H9 (cell line): ENCODE measurements around the gene SWAP70. TPM values are rescaled to one million over a fixed set of nuclear protein-coding genes. Genes with fewer than 3 reads are reported as not detected.

Source experiments
- DNase-seq: peaks from one replicate; pipeline ENCODE4 v3.0.0-alpha.2; 2017
- H2AFZ ChIP-seq: one replicate; pipeline ENCODE4 v1.6.1; 2013; ENCODE audit warnings: mild to moderate bottlenecking, low read length, control low read depth, moderate library complexity
- H2AK5ac ChIP-seq: 2 replicates; pipeline ENCODE4 v1.6.1; 2013; ENCODE audit warnings: low read length, control low read depth, mixed read lengths; ENCODE audit not compliant: insufficient read length
- H2BK120ac ChIP-seq: one replicate; pipeline ENCODE4 v1.6.1; 2013; ENCODE audit warnings: low read depth, mild to moderate bottlenecking, low read length, control low read depth, inconsistent platforms; ENCODE audit not compliant: poor library complexity, severe bottlenecking
- H2BK12ac ChIP-seq: 2 replicates; pipeline ENCODE4 v1.6.1; 2013; ENCODE audit warnings: low read length, control low read depth, mixed read lengths, low read depth; ENCODE audit not compliant: insufficient read length
- H2BK15ac ChIP-seq: 2 replicates; pipeline ENCODE4 v1.6.1; 2013; ENCODE audit warnings: low read depth, low read length, control low read depth
- H2BK20ac ChIP-seq: one replicate; pipeline ENCODE4 v1.6.1; 2013; ENCODE audit warnings: low read depth, mild to moderate bottlenecking, low read length, control low read depth, inconsistent platforms; ENCODE audit not compliant: poor library complexity, severe bottlenecking
- H2BK5ac ChIP-seq: 2 replicates; pipeline ENCODE4 v1.6.1; 2013; ENCODE audit warnings: low read length, control low read depth, mixed read lengths; ENCODE audit not compliant: insufficient read length
- H3K14ac ChIP-seq: 2 replicates; pipeline ENCODE4 v1.6.1; 2013; ENCODE audit warnings: low read length, control low read depth; ENCODE audit not compliant: insufficient read depth
- H3K18ac ChIP-seq: 2 replicates; pipeline ENCODE4 v1.6.1; 2013; ENCODE audit warnings: low read depth, mild to moderate bottlenecking, mixed read lengths, low read length, control low read depth; ENCODE audit not compliant: insufficient read length
- H3K23ac ChIP-seq: 2 replicates; pipeline ENCODE4 v1.6.1; 2013; ENCODE audit warnings: low read length, control low read depth, mixed read lengths, low read depth; ENCODE audit not compliant: insufficient read length
- H3K23me2 ChIP-seq: 2 replicates; pipeline ENCODE4 v1.6.1; 2013; ENCODE audit warnings: low read depth, mild to moderate bottlenecking, mixed read lengths, low read length, control low read depth; ENCODE audit not compliant: insufficient read length, poor library complexity, severe bottlenecking
- H3K27ac ChIP-seq: 2 replicates; pipeline ENCODE4 v1.5.1; 2013; ENCODE audit warnings: low read length, control low read depth, mixed read lengths, low read depth; ENCODE audit not compliant: insufficient read length
- H3K27me3 ChIP-seq: 2 replicates; pipeline ENCODE4 v1.6.1; 2013; ENCODE audit warnings: low read length, control low read depth, inconsistent platforms; ENCODE audit not compliant: insufficient read depth
- H3K4ac ChIP-seq: 2 replicates; pipeline ENCODE4 v1.6.1; 2013; ENCODE audit warnings: low read depth, mild to moderate bottlenecking, control low read depth, inconsistent platforms, low read length, moderate library complexity
- H3K4me1 ChIP-seq: 2 replicates; pipeline ENCODE4 v1.6.1; 2013; ENCODE audit warnings: low read length, control low read depth, inconsistent platforms; ENCODE audit not compliant: insufficient read depth
- H3K4me2 ChIP-seq: 2 replicates; pipeline ENCODE4 v1.6.1; 2013; ENCODE audit warnings: low read length, control low read depth, mixed read lengths; ENCODE audit not compliant: insufficient read length, insufficient read depth
- H3K56ac ChIP-seq: 2 replicates; pipeline ENCODE4 v1.6.1; 2013; ENCODE audit warnings: low read depth, mild to moderate bottlenecking, mixed read lengths, low read length, control low read depth; ENCODE audit not compliant: insufficient read length
- H3K79me1 ChIP-seq: 2 replicates; pipeline ENCODE4 v1.6.1; 2013; ENCODE audit warnings: low read depth, mild to moderate bottlenecking, moderate library complexity, low read length, control low read depth, inconsistent platforms; ENCODE audit not compliant: insufficient read depth, poor library complexity, severe bottlenecking
- H3K79me2 ChIP-seq: 2 replicates; pipeline ENCODE4 v1.6.1; 2013; ENCODE audit warnings: low read length, control low read depth, inconsistent platforms; ENCODE audit not compliant: insufficient read depth
- H3K9ac ChIP-seq: 2 replicates; pipeline ENCODE4 v1.6.1; 2013; ENCODE audit warnings: low read length, control low read depth, mixed read lengths; ENCODE audit not compliant: insufficient read length; ENCODE audit errors: extremely low read depth
- H3K9me3 ChIP-seq: one replicate; pipeline ENCODE4 v1.6.1; 2013; ENCODE audit warnings: low read depth, low read length, inconsistent platforms; ENCODE audit not compliant: control insufficient read depth
- H3T11ph ChIP-seq: one replicate; pipeline ENCODE4 v1.6.1; 2013; ENCODE audit warnings: mild to moderate bottlenecking, low read length, control low read depth, inconsistent platforms
- H4K20me1 ChIP-seq: one replicate; pipeline ENCODE4 v1.6.1; 2013; ENCODE audit not compliant: control insufficient read depth, insufficient read length, insufficient read depth
- H4K5ac ChIP-seq: 2 replicates; pipeline ENCODE4 v1.6.1; 2013; ENCODE audit warnings: low read depth, mild to moderate bottlenecking, mixed read lengths, low read length, control low read depth; ENCODE audit not compliant: insufficient read length
- H4K8ac ChIP-seq: replicated peaks from 2 replicates; pipeline ENCODE4 v1.6.1; 2013; ENCODE audit warnings: low read length, control low read depth, mixed read lengths, low read depth; ENCODE audit not compliant: insufficient read length
- H4K91ac ChIP-seq: 2 replicates; pipeline ENCODE4 v1.6.1; 2013; ENCODE audit warnings: low read depth, mild to moderate bottlenecking, moderate library complexity, mixed read lengths, low read length, control low read depth; ENCODE audit not compliant: insufficient read length
- H3K27ac Mint-ChIP-seq, 3 experiments: 2 replicates in 2 of 3; 3 replicates in 1 of 3; pipeline ENCODE4 v1.8.0; 2020 to 2021; ENCODE audit warnings: mixed read lengths in 3 of 3, mild to moderate bottlenecking in 1 of 3, moderate library complexity in 1 of 3
- H3K27me3 Mint-ChIP-seq: 2 replicates; pipeline ENCODE4 v1.8.0; 2021; ENCODE audit warnings: low read depth, mild to moderate bottlenecking, moderate library complexity, mixed read lengths
- H3K36me3 Mint-ChIP-seq, 3 experiments: 2 replicates in 2 of 3; 3 replicates in 1 of 3; pipeline ENCODE4 v1.8.0; 2020 to 2021; ENCODE audit warnings: low read depth in 3 of 3, mixed read lengths in 3 of 3; ENCODE audit not compliant: insufficient read depth in 1 of 3
- H3K4me1 Mint-ChIP-seq, 2 experiments: 2 replicates each; pipeline ENCODE4 v1.8.0; 2020; ENCODE audit warnings: mixed read lengths in 2 of 2
- H3K4me3 Mint-ChIP-seq, 2 experiments: 2 replicates in 1 of 2; 3 replicates in 1 of 2; pipeline ENCODE4 v1.8.0; 2020 to 2021; ENCODE audit warnings: mild to moderate bottlenecking in 2 of 2, mixed read lengths in 2 of 2, moderate library complexity in 1 of 2
- H3K9me3 Mint-ChIP-seq, 2 experiments: 2 replicates in 1 of 2; 3 replicates in 1 of 2; pipeline ENCODE4 v1.8.0; 2020; ENCODE audit warnings: mild to moderate bottlenecking in 2 of 2, mixed read lengths in 2 of 2, moderate library complexity in 1 of 2
- CTCF ChIP-seq: fragments of 200-600 bp; sonication (generic); conservative IDR thresholded peaks from 3 replicates; pipeline ENCODE4 v1.8.0; 2021; ENCODE audit warnings: antibody characterized with exemption, mild to moderate bottlenecking
- WGBS: extraction: QIAGEN DNeasy Blood & Tissue Kit; methylation state at CpG from one replicate; pipeline ENCODE4 v1.1.7; 2013; ENCODE audit warnings: missing lambda C conversion rate, low lambda C conversion rate, mixed read lengths; ENCODE audit not compliant: insufficient read length; ENCODE audit errors: extremely low coverage; 5-methylcytosine and 5-hydroxymethylcytosine counted together
- total RNA-seq: library from RNA; stranded (reverse); gene quantifications from 2 replicates; pipeline ENCODE4 v1.2.1, GENCODE V29; 2021

Gene SWAP70
- total RNA-seq, 1 experiment from 2014 or later: 34.4 TPM

- Histone ChIP-seq H2BK12ac (no peak overlapping the region), H3K79me2 (no peaks in the 10 kb centered on the region), H3K4ac (no peak overlapping the region), H4K8ac (no peak overlapping the region), H3K27ac (no peak overlapping the region), H3K9me3 (no peaks in the 10 kb centered on the region), H2BK20ac (no peak overlapping the region), H4K91ac (no peak overlapping the region), H3T11ph (no peak overlapping the region), H3K56ac (no peak overlapping the region), H3K27me3 (no peaks in the 10 kb centered on the region), H3K4me1 (no peaks in the 10 kb centered on the region), H4K5ac (no peak overlapping the region), H2AFZ (no peak overlapping the region), H3K14ac (no peak overlapping the region), H2BK5ac (no peak overlapping the region), H3K79me1 (no peaks in the 10 kb centered on the region), H3K23ac (no peak overlapping the region), H4K20me1 (no peaks in the 10 kb centered on the region), H3K4me2 (no peak overlapping the region), H2BK15ac (no peak overlapping the region), H3K9ac (no peak overlapping the region), H2AK5ac (no peak overlapping the region), H3K18ac (no peak overlapping the region), H2BK120ac (no peak overlapping the region), H3K23me2 (no peaks in the 10 kb centered on the region)
- no peak overlapping the region for H3K4me3 Mint-ChIP-seq
- peaks cover 25 to 46% (median 31%) of the 10 kb centered on the region in 3 experiments for H3K36me3 Mint-ChIP-seq
- peaks cover 37 to 38% of the 10 kb centered on the region in 2 experiments for H3K4me1 Mint-ChIP-seq
- no peak overlapping the region for H3K27ac Mint-ChIP-seq
- H3K27me3 Mint-ChIP-seq: no peaks in the 10 kb centered on the region; the same call in 1 of the 2 replicates
- DNase-seq: no peak
- WGBS: no CpG with 5 or more reads among the region's 3 CpGs
- TF ChIP-seq CTCF: no peak
- no peaks in the 10 kb centered on the region for H3K9me3 Mint-ChIP-seq
Observed at GRCh38 chr11:9752091-9752490, 88.2 kb downstream of the SWAP70 start.
